Stimulated activated CD4-positive, alpha-beta T cell treated with anti-CD3 and anti-CD28 coated beads, Interleukin-1b, Interleukin-23, amount 100 ng/mL, for 1 hour (primary cell): ENCODE data around the gene RSRC1.
"Not testable (repeated sequence)": the region's sequence is repeated elsewhere in the genome, so short reads cannot be mapped to it uniquely, and the experiment has no call there.

Source experiments
- DNase-seq, 2 donors: peaks; one replicate each; pipeline ENCODE4 v3.0.0-alpha.2; 2020; ENCODE audit warnings: low read depth in 2 of 2

The RSRC1 gene

DNA sequence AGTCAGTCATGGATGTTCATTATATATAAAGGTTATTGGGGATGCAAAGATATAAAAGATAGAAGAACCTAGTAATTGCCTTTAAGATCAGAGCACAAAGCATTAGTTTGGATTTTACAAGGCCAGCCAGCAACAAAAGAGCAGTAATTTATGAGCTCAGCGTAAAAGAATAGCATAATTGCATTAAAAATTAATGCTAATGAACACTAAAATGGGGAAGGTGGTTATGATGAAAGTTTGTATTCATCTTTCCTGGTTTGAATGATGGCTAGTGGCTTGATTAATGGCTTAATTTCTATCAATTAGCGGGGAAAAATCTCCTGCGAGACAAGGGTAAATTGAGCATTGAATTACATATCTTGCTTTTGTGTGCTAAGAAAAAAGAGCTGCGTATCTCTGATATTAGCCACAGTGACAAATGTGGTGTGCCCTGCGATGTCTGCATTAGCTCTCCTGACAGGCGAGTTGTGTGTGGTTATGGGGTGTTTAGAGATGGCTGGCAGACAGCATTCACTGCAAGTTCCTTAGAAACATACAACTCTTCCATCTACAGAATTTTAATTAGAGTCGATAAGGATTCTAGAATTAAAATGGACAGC is 418.3 kb downstream of the RSRC1 start:
- DNase-seq = no peak

DNA sequence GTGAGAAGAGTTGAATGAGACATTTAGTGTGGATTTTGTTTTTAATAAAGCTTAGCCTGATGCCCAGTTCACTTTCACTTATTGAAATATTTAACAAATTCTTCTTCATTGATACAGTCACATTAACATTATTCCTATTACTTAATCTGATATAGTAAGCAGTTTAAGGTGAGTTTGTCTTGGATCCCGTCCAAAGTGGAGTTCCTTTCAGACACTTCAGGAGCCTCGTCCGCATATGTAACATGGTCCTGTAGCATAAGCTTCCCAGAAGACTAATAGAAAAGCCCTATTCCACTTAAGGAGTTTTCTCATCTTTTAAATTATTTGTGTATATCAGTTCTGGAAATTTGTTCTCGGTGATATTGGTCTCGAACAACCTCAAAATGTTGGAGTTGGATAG is 421.4 kb downstream of the RSRC1 start:
- no peak for DNase-seq

DNA sequence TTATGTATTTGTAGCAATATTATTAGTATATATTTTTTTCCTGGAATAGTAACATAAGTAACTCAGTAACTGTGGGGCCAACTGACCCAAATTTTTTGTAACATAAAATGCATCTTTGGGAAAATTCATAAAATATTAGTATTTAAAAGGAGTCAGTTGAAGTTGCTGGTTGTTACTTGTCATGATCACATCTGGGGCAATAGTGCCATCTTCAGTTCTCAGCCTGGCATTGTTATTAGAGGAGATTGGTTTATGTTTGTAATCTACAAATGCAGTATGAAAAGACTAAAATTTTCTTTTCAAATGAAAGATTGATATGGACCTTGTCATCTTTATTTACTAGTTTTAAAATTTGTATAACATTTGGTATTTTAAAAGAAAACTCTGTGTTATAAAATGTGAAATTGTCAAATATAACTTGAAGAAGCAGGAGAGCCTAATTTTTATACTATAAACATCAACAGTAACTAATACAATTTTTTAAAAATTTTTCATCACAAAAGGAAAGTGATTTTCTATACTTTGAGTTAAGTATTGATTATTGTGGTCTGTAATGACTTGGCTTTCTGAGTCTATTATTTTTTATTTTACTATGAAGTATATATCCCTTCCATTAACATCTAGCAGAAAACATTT is 422.3 kb downstream of the RSRC1 start:
- no peak for DNase-seq

DNA sequence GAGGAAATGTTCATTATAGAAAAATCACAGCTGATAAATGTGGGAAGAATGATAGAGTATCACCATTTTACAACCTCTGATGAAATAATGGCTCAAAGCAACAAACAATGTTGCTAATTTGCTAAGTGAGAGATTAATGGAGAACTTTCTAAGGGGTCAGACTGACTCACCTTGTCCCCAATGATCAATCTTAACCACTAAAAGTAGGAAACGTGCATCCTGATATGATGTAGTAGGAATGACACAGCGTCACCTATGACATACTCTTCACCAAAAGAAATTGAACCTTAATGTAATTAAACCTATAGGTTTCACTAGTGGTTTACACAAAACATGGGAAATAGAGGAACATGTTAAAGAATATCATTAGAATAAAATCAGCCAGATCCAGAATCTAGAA is 426.0 kb downstream of the RSRC1 start:
- DNase-seq = no peak

DNA sequence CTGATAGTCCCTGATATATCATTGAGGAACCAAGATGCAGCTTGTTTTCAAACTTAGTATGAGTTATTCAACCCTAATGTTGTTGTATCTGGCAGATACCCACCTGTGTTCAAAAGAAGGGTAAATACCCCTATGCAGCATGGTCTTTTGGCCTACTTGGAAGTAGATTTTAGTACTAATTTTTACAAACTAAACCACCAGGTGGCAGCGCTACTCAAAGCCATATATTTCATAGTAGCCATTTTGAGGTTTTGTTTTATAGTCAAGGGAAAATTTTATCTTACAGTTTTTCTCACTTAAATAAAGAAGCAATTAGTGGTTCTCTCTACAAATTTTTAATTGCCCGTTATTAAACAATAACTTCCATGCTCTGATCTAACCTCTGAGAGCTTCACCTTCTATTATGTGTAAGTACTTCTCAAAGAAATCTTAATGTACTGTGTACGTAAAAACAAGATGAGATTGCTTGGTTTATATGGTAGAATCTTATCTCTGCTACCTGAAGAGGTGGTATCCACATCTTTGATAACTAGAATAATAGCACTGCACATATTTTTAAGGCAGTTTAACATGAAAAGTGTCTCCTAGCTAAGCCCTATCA is 429.6 kb downstream of the RSRC1 start:
- DNase-seq = peak in 1 of 2 donors; percentile 9

DNA sequence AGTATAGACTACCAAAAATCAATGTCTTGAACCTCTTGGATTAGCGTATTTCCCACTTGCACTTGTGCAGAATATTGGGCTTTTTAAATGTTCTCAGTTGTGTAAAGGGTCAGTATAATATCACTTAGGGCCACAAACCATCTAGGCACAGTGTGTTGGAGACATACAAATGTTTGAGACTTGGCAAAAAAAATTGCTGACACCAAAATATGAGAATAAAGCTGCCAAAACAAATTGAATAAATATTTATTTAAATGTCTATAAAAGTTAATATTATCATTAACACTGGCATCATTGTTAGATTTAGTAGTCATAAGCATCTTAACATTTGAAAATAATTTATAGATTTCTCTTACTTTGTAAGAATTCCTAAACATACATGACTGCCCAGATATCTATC is 430.2 kb downstream of the RSRC1 start:
- DNase-seq = no peak

DNA sequence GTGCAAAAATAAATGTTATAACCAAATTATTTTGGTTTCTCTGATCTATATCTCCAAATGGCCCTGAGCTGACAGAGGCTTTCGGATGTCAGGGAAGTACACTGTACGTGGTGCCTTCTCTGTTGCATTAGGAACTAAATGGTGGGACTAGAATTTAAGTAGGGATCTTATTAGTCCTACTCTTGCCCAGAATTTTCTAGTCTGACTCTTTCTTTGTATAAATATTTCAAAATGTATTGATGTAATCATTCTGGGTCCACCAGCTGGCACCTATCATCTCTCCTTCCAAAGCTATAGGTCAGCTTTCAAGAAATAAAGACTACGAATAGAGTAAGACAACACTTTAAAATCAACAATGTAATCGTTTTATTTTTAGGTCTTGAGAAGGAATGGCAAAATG is 438.8 kb downstream of the RSRC1 start:
- no peak for DNase-seq

DNA sequence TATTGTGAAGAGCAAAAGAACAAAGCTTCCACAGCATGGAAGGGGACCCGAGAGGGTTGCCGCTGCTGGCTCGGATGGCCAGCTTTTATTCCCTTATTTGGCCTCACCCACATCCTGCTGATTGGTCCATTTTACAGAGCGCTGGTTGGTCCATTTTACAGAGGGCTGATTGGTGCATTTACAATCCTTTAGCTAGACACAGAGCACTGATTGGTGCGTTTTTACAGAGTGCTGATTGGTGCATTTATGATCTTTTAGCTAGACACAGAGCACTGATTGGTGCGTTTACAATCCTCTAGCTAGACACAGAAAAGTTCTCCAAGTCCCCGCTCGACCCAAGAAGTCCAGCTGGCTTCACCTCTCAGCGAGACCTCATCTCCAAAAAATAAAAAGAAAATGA is 440.0 kb downstream of the RSRC1 start:
- not testable (repeated sequence) for DNase-seq

DNA sequence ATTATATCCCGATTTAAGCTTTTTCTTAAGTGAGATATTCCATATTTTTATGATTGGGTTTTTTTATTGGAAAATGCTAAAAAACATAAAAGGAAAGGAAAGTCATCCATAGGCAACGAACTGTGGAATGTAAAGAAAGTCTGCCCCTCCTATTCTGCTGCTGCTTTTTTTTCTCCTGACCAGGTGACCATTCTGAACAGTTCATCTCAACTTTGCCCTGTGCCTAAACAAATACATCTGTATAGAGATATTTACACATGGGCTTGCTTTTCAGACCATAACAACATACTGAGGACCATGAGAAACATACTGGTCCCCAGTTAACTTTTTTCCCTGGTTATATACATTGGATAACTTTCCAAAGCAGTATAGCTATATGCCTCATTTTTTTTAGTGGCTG is 442.2 kb downstream of the RSRC1 start:
- DNase-seq = no peak

DNA sequence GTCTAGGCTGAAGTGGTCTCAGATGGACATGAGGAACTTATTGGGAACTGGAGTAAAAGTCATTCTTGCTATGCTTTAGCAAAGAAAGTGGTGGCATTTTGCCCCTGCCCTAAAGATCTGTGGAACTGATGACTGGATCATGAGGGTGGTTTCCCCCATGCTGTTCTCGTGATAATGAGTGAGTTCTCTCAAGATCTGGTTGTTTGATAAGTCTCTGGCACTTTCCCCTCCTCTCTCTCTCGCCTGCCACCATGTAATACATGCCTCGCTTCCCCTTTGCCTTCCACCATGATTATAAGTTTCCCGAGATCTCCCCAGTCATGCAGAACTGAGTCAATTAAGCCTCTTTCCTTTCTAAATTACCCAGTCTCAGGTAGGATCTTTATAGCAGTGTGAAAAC is 449.6 kb downstream of the RSRC1 start:
- DNase-seq = no peak

DNA sequence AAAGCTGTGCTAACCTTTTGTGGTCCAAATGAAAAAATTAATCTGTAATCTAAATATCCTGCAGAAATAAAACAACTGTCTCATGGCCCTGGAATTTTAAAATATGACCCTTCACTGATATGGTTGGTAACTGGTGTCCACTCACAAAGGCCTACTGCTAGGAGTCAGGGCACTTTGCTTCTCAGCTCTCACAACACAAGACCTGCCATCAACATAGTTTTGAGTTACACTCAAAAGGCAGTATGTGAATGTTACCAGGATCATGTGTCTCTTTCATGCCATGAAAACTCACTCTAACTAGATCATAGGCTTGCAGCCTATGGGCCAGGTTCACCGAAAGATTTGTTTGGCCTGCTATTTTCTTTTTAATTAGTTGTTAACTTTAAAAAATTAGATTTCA is 451.1 kb downstream of the RSRC1 start:
- no peak for DNase-seq

DNA sequence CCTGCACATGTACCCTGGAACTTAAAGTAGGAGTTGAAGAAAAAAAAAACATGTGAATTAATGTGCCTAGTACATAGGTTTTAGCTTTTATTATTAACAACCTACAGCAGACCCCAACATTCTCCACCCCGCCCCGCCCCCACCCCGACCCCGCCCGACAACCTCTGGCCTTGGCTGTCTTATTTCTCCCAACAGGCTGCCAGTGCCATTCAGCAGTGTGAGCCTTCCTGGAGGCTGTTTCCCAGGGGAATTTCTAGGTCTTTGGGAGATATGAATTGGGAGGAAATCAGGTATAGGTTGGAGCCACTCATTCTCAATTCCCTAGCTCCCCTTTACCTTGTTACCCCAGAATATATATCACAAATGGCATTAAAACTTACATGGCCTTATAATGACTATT is 452.8 kb downstream of the RSRC1 start:
- DNase-seq = no peak

DNA sequence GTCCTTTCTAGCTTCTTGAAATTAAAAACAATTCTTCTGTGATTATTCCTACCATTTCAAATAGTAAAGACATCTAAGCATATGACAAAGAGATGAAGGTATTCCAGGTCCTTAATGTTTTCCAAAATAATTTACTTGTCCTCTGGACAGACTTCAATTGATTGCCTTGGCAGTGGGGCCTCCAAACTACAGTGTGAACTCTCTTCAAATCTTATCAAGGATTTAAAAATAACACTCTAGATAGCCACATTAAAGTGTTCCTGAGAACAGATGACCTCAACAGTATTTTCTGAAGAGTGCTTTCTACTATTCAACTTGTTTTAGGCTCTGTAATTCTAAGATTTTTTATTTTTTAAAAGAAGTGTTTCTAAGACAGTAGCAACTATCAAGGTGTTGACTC is 453.2 kb downstream of the RSRC1 start:
- DNase-seq = no peak

DNA sequence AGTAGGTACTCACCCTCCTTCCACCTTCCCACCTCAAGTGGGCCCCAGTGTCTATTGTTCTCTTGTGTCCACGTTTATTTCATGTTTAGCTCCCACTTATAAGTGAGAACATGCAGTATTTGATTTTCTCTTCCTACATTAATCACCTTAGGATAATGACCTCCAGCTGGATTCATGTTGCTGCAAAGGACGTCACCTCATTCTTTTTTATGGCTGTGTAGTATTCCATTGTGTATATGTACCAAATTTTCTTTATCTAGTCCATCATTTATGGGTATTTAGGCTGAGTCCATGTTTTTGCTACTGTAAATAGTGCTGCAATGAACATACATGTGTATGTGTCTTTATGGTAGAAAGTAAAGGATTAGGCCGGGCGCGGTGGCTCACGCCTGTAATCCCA is 455.2 kb downstream of the RSRC1 start:
- DNase-seq = no peak

DNA sequence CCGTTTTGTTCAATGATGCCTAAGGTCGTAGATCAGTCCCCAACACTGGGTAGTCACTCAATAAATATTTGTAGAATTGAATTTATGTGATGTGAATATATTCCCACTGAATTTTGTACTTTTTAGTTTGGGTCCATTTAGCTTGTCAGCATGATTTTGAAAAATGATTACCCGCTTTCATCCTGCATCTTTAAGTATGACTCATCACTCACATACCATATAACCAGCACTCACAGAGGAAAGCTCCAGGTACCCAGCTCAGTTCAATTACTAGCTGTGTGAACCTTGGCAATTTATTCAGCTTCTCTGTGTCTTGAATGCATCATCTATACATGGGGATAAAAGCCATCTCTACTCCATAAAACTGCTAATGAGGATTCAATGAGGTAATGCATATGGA is 458.9 kb downstream of the RSRC1 start:
- DNase-seq = no peak

DNA sequence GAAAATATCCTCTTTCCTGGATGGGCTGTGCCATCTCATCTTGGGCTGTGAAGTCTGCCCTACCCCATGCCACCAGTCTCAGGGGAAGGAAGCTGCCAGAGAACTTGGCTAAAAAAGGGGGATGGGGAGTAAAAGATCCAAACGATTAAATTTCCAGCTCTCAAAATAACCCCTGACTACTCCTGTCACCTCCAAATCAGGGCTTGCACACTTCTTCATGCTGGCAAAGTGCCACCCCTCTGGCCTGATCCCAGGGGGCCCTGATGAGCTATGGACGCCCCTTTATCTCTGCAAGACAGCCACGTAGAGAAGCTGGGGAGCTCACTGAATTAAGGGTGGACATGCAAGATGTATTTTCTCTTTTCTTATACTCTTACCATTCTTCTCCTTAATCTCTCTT is 459.9 kb downstream of the RSRC1 start:
- no peak for DNase-seq

DNA sequence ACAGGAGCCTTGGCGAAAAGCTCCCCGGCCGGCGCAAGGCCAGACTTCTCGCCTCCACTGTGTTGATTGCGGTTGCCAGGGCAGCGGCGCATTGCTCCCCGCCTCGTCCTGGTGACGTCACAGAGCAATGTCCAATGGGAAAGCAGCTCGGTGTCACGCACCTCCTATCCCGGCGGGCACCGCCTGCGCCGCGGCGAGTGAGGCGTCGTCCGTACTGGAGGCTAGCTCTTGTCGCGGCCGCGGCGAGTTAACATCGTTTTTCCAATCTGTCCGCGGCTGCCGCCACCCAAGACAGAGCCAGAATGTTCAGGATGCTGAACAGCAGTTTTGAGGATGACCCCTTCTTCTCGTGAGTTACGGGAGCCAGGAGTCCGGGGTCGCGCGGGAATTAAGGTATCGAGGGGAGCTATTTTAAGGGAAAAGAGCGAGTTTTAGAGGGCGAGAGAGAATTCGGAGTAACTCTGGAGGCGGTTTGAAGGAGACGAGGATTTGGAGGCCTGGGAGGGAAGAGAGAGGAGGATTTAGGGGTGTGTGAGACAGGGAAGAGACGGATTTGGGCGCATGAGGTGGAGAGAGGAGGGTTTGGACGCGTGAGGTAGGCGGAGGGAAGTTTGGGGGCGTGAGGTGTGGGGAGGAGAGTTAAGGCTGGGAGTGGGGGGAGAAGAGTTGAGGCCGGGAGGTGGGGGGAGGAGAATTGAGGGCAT is 461.3 kb downstream of the RSRC1 start, which contains the start of gene MLF1:
MLF1 (plus strand) TSS at position 196 of the 704 bp plus-strand sequence; CDS start at position 303, 107 bp downstream.
- peak; percentile 37 to 68 for DNase-seq

DNA sequence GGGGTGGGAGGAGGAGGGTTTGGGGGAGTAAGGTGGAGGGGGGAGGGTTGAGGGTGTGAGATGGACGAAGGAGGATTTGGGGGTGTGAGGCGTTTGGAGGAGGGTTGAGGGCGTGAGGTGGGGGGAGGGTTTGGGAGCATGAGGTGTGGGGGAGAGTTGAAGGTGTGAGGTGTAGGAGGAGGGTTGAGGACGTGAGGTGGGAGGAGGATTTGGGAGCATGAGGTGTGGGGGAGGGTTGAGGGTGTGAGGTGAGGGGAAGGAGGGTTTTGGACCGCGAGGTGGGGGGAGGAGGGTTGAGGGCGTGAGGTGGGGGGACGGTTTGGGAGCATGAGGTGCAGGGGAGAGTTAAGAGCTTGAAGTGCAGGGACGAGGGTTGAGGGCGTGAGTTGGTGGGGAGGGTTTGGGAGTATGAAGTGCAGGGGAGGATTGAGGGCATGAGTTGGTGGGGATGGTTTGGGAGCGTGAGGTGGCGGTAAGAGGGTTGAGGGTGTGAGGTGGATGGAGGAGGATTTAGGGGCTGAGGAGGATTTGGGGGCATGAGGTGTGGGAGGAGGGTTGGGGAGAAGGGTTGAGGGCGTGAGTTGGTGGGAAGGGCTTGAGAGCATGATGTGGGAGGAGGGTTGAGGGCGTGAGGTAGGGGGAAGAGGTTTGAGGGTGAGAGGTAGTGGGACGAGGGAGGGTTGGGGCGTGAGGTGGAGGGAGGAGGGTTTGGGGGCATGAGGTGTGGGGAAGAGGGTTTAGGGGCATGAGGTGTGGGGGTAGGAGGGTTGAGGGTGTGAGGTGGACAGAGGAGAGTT is 462.3 kb downstream of the RSRC1 start:
- no peak for DNase-seq

DNA sequence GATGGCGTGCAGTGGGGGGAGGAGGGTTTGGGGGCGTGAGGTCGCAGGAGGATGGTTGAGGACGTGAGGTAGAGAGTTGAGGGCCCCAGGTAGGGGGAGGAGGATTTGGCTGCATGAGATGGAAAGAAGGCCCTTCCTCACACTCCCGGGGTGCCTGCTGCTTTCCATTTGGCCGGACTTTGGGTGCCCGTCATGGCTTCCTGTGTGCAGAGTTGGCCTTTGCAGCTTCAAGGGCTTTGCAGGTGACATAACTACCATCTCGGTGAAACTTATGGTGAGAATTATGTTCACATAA is 462.8 kb downstream of the RSRC1 start:
- no peak for DNase-seq

DNA sequence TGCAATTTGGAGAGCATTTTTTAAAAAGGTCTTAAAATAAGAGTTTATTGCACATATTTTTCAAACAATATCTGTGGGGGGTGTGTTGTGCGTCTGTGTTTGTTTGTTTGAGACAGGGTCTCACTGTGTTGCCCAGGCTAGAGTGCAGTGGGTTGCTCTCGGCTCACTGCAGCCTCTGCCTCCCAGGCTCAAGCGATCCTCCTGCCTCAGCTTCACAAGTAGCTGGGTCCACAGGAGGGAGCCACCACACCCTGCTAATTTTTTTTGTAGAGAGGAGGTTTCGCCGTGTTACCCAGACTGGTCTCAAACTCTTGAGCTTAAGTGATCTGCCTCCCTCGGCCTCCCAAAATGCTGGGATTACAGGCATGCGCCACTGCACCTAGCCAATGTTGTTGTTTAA is 463.8 kb downstream of the RSRC1 start:
- DNase-seq = no peak

DNA sequence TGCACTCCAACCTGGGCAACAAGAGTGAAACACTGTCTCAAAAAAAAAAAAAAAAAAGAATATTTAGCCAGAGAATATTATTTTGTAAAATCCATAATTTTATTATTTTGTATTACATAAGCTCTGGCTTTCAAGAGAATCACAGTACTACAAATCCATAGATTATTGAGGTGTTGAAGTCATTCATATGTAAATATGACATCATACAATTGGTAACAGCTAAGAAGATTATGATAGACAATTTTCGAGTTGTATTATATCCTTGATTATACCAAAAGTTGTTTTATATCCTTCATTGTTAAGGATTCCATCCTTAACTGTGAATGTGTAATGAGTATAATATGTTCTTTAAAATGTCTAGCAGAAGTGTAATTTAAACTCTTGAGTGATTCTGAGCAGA is 464.8 kb downstream of the RSRC1 start:
- no peak for DNase-seq

DNA sequence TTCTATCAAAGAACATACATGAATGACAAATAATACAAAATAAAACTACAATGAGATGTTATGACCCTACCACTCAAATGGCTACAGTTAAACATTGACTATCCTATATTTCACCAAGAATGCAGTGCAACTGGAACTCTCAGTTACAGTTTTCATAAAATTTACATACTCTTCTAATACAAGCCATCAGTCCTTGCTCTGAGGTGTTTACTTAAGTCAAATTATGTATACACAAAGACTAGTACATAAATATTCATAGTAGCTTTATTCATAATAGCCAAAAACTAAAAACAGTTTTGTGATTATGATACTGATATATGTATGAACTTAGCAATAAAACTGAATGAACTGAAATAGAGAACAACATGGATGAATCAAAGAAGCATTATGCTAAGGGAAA is 480.3 kb downstream of the RSRC1 start:
- DNase-seq = no peak
